MM.1S (cell line): Measurements from ENCODE around the gene ZNF37A.
"Not testable (repeated sequence)": the region's sequence is repeated elsewhere in the genome, so short reads cannot be mapped to it uniquely, and the experiment has no call there.

Experiments used
- DNase-seq: peaks from one replicate; pipeline ENCODE4 v3.0.0-alpha.2; 2015
- H2AFZ ChIP-seq: fragments of 300-600 bp; sonication (generic); 2 replicates; pipeline ENCODE4 v1.6.0; 2016; ENCODE audit warnings: antibody characterized with exemption, low read length
- H3F3A ChIP-seq: fragments of 300-600 bp; sonication (generic); 2 replicates; pipeline ENCODE4 v1.6.1; 2016; ENCODE audit warnings: mild to moderate bottlenecking, antibody characterized with exemption, low read length, moderate library complexity, mixed read lengths; ENCODE audit not compliant: insufficient read depth
- H3K27ac ChIP-seq: fragments of 300-600 bp; sonication (generic); 2 replicates; pipeline ENCODE4 v1.5.1; 2016; ENCODE audit warnings: mild to moderate bottlenecking, low read length
- H3K27me3 ChIP-seq: fragments of 300-600 bp; sonication (generic); replicated peaks from 2 replicates; pipeline ENCODE4 v1.6.0; 2016; ENCODE audit warnings: low read length; ENCODE audit not compliant: insufficient read depth
- H3K36me3 ChIP-seq: fragments of 300-600 bp; sonication (generic); replicated peaks from 2 replicates; pipeline ENCODE4 v1.6.1; 2016; ENCODE audit warnings: mild to moderate bottlenecking, low read length, mixed read lengths; ENCODE audit not compliant: insufficient read depth
- H3K4me1 ChIP-seq: fragments of 300-600 bp; sonication (generic); 2 replicates; pipeline ENCODE4 v1.6.1; 2016; ENCODE audit warnings: low read length, mixed read lengths
- H3K4me2 ChIP-seq: fragments of 300-600 bp; sonication (generic); 2 replicates; pipeline ENCODE4 v1.6.0; 2016; ENCODE audit warnings: low read depth, low read length
- H3K4me3 ChIP-seq: fragments of 300-600 bp; sonication (generic); 2 replicates; pipeline ENCODE4 v1.5.1; 2016; ENCODE audit warnings: low read length, mixed read lengths
- H3K79me2 ChIP-seq: fragments of 300-600 bp; sonication (generic); 2 replicates; pipeline ENCODE4 v1.6.1; 2016; ENCODE audit warnings: mixed run types, low read length, mixed read lengths
- H3K9ac ChIP-seq: fragments of 300-600 bp; sonication (generic); 2 replicates; pipeline ENCODE4 v1.6.1; 2016; ENCODE audit warnings: low read length, mixed read lengths
- H3K9me2 ChIP-seq: fragments of 300-600 bp; sonication (generic); replicated peaks from 2 replicates; pipeline ENCODE4 v1.6.1; 2016; ENCODE audit warnings: mild to moderate bottlenecking, low read length, mixed read lengths; ENCODE audit not compliant: insufficient read depth
- H3K9me3 ChIP-seq: fragments of 300-600 bp; sonication (generic); replicated peaks from 2 replicates; pipeline ENCODE4 v1.6.1; 2016; ENCODE audit warnings: mild to moderate bottlenecking, low read length, mixed read lengths; ENCODE audit not compliant: insufficient read depth
- H4K20me1 ChIP-seq: fragments of 300-600 bp; sonication (generic); 2 replicates; pipeline ENCODE4 v1.6.1; 2016; ENCODE audit warnings: mild to moderate bottlenecking, low read length, moderate library complexity, mixed read lengths; ENCODE audit not compliant: insufficient read depth
- EZH2 ChIP-seq: fragments of 300-600 bp; sonication (generic); optimal IDR thresholded peaks from 2 replicates; pipeline ENCODE3; 2017; ENCODE audit warnings: low read depth, mild to moderate bottlenecking, antibody characterized with exemption, low read length, mixed read lengths
- EZH2phosphoT487 ChIP-seq: fragments of 300-600 bp; sonication (generic); IDR thresholded peaks from 2 replicates; pipeline ENCODE4 v1.6.1; 2018; ENCODE audit warnings: antibody characterized with exemption, low read length
- TF ChIP-seq, protein P1 (sequence below): fragments of 300-600 bp; sonication (generic); IDR thresholded peaks from 2 replicates; pipeline ENCODE4 v1.5.1; 2016; ENCODE audit warnings: antibody characterized with exemption, low read length, mixed read lengths

Gene ZNF37A

DNA sequence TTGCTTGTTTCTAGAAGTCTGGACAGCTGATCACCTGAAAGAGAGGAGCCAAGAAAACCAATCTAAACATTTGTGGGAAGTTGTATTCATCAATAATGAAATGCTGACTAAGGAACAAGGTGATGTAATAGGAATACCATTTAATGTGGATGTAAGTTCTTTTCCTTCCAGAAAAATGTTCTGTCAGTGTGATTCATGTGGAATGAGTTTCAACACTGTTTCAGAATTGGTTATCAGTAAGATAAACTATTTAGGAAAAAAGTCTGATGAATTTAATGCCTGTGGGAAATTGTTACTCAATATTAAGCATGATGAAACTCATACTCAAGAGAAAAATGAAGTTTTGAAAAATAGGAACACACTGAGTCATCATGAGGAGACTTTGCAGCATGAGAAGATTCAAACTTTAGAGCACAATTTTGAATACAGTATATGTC, 39.8 kb upstream of the ZNF37A start:
- Histone ChIP-seq H3K79me2 (no peaks in the 10 kb centered on the region), H3K9ac (no peak overlapping the region), H3K27ac (no peak overlapping the region), H4K20me1 (no peaks in the 10 kb centered on the region), H3K4me1 (no peaks in the 10 kb centered on the region), H3K27me3 (no peaks in the 10 kb centered on the region), H3K9me2 (no peaks in the 10 kb centered on the region), H3F3A (no peaks in the 10 kb centered on the region), H2AFZ (no peak overlapping the region), H3K9me3 (no peaks in the 10 kb centered on the region), H3K36me3 (peaks cover 35% of the 10 kb centered on the region), H3K4me2 (no peak overlapping the region), H3K4me3 (no peak overlapping the region)
- TF ChIP-seq, protein P1, sequence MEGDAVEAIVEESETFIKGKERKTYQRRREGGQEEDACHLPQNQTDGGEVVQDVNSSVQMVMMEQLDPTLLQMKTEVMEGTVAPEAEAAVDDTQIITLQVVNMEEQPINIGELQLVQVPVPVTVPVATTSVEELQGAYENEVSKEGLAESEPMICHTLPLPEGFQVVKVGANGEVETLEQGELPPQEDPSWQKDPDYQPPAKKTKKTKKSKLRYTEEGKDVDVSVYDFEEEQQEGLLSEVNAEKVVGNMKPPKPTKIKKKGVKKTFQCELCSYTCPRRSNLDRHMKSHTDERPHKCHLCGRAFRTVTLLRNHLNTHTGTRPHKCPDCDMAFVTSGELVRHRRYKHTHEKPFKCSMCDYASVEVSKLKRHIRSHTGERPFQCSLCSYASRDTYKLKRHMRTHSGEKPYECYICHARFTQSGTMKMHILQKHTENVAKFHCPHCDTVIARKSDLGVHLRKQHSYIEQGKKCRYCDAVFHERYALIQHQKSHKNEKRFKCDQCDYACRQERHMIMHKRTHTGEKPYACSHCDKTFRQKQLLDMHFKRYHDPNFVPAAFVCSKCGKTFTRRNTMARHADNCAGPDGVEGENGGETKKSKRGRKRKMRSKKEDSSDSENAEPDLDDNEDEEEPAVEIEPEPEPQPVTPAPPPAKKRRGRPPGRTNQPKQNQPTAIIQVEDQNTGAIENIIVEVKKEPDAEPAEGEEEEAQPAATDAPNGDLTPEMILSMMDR: no peak
- TF ChIP-seq EZH2: no peak
- no peak for TF ChIP-seq EZH2phosphoT487
- no peak for DNase-seq

DNA sequence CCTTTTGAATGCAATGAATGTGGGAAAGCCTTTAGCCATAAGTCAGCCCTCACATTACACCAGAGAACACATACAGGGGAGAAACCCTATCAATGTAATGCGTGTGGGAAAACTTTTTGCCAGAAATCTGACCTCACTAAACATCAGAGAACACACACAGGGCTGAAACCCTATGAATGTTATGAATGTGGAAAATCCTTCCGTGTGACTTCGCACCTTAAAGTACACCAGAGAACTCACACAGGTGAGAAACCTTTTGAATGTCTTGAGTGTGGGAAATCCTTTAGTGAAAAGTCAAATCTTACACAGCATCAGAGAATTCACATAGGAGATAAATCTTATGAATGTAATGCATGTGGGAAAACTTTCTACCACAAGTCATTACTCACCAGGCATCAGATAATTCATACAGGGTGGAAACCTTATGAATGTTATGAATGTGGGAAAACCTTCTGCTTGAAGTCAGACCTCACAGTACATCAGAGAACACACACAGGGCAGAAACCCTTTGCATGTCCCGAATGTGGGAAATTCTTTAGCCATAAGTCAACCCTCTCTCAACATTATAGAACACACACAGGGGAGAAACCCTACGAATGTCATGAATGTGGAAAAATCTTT, 38.8 kb upstream of the ZNF37A start:
- not testable (repeated sequence) for H2AFZ ChIP-seq, H3K4me3 ChIP-seq, H3K9me2 ChIP-seq, H3K79me2 ChIP-seq, H3K27ac ChIP-seq, H3K27me3 ChIP-seq, DNase-seq, H3K4me1 ChIP-seq, H3K9me3 ChIP-seq, H3F3A ChIP-seq, H3K9ac ChIP-seq, H4K20me1 ChIP-seq, H3K4me2 ChIP-seq
- peaks cover 34% of the 10 kb centered on the region for H3K36me3 ChIP-seq

DNA sequence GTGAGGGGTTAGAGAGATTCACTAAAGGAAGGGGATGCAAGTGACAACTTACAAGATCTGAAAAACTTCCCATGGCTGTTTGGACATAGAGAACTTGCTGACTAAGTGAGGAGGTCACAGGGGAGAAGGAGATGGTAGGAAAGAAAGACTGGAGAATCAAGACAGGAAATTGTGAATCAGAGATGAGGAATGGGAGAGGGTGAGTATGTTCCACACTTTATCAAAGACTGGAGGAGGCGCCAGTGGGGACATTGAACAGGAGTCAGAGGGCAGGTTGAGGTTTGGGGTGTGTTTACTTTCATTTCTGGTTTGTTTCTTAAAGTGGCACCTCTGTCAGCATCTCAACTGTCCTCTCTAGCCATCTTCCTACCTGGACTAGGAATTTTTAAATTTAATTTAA, 24.5 kb upstream of the ZNF37A start:
- H3K9me2 ChIP-seq, H3K9me3 ChIP-seq, H3K36me3 ChIP-seq, H3K79me2 ChIP-seq, H4K20me1 ChIP-seq, H3K27me3 ChIP-seq, DNase-seq, H3K4me2 ChIP-seq, H3F3A ChIP-seq, H2AFZ ChIP-seq, H3K4me1 ChIP-seq, H3K9ac ChIP-seq, H3K4me3 ChIP-seq, H3K27ac ChIP-seq: not testable (repeated sequence)

DNA sequence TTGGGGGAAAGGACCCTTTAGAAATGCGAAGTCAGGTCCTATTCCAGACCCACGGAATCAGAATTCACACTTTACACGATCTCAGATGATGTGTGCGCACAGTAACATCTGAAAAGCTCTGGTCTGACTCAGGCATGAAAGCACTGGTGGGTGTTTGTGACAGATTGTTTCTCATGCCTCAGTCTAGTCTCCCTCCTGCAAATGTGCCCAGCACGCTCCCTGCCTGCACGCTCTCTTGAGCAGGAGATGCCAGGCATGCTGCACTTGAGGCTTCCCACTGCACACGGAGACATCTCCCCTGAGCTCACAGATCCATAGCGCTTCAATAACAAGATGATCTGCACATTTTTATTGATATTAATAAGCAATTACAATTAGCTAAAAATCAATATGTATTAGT, 23.6 kb upstream of the ZNF37A start:
- Histone ChIP-seq H3K27me3 (no peaks in the 10 kb centered on the region), H3K4me1 (no peaks in the 10 kb centered on the region), H3K4me3 (no peak overlapping the region), H3F3A (no peaks in the 10 kb centered on the region), H4K20me1 (no peaks in the 10 kb centered on the region), H3K4me2 (no peak overlapping the region), H3K27ac (no peak overlapping the region), H2AFZ (no peak overlapping the region), H3K9me2 (no peaks in the 10 kb centered on the region), H3K9ac (no peak overlapping the region), H3K9me3 (no peaks in the 10 kb centered on the region), H3K79me2 (no peaks in the 10 kb centered on the region), H3K36me3 (no peaks in the 10 kb centered on the region)
- TF ChIP-seq EZH2phosphoT487 (no peak), EZH2 (no peak)
- TF ChIP-seq, protein P1: no peak
- DNase-seq: no peak
